ENCODE data around the gene MALT1.
"Not testable (repeated sequence)": the region's sequence is repeated elsewhere in the genome, so short reads cannot be mapped to it uniquely, and the experiment has no call there.

- TF ChIP-seq BHLHE40 (IDR thresholded peaks at IDR 0.05; ENCODE audit: borderline replicate concordance); CTBP1 (IDR thresholded peaks at IDR 0.05; ENCODE audit: borderline replicate concordance); L3MBTL2 (conservative IDR thresholded peaks at IDR 0.05): not testable (repeated sequence)
These were observed 18.0 kb upstream of the MALT1 start for GRCh38 chr18:58653144-58653722.
